ENCODE measurements around the gene NMNAT2.

The NMNAT2 gene

GRCh38 chr1:183228347-183229220, 189.6 kb downstream of the NMNAT2 start:
- no peak for DNase-seq (ENCODE audit: low read depth)
- TF ChIP-seq CTCF (conservative IDR thresholded peaks at IDR 0.05; ENCODE audit: low read length): no peak

GRCh38 chr1:183227422-183228346, 190.5 kb downstream of the NMNAT2 start:
- no peak overlapping the region for H3K4me3 ChIP-seq (ENCODE audit: low read length)
- DNase-seq (ENCODE audit: low read depth): peak; percentile 52
- peak; percentile 83 for TF ChIP-seq CTCF (conservative IDR thresholded peaks at IDR 0.05; ENCODE audit: low read length)

More at GRCh38 chr1:183228347-183229220, 189.6 kb downstream of the NMNAT2 start:
- no peak overlapping the region for H3K4me3 ChIP-seq (ENCODE audit: low read length)

GRCh38 chr1:183226963-183227362, 191.2 kb downstream of the NMNAT2 start:
- H3K4me3 ChIP-seq (ENCODE audit: low read length): no peak overlapping the region
- TF ChIP-seq CTCF (conservative IDR thresholded peaks at IDR 0.05; ENCODE audit: low read length): no peak
- DNase-seq (ENCODE audit: low read depth): no peak

GRCh38 chr1:183226361-183226760, 191.8 kb downstream of the NMNAT2 start:
- H3K4me3 ChIP-seq (ENCODE audit: low read length): no peak overlapping the region
- DNase-seq (ENCODE audit: low read depth): no peak
- no peak for TF ChIP-seq CTCF (conservative IDR thresholded peaks at IDR 0.05; ENCODE audit: low read length)

GRCh38 chr1:183223467-183223866, 194.7 kb downstream of the NMNAT2 start:
- TF ChIP-seq CTCF (conservative IDR thresholded peaks at IDR 0.05; ENCODE audit: low read length): no peak
- DNase-seq (ENCODE audit: low read depth): peak; percentile 34
- no peak overlapping the region for H3K4me3 ChIP-seq (ENCODE audit: low read length)

GRCh38 chr1:183222909-183223308, 195.3 kb downstream of the NMNAT2 start:
- DNase-seq (ENCODE audit: low read depth): no peak
- no peak overlapping the region for H3K4me3 ChIP-seq (ENCODE audit: low read length)
- no peak for TF ChIP-seq CTCF (conservative IDR thresholded peaks at IDR 0.05; ENCODE audit: low read length)

All from AG10803 (cell line).